Measurements from ENCODE around the gene RLN3.
A peak's percentile ranks its signal among the peaks of the same experiment; 100 is the strongest.

RLN3 gene

DNA sequence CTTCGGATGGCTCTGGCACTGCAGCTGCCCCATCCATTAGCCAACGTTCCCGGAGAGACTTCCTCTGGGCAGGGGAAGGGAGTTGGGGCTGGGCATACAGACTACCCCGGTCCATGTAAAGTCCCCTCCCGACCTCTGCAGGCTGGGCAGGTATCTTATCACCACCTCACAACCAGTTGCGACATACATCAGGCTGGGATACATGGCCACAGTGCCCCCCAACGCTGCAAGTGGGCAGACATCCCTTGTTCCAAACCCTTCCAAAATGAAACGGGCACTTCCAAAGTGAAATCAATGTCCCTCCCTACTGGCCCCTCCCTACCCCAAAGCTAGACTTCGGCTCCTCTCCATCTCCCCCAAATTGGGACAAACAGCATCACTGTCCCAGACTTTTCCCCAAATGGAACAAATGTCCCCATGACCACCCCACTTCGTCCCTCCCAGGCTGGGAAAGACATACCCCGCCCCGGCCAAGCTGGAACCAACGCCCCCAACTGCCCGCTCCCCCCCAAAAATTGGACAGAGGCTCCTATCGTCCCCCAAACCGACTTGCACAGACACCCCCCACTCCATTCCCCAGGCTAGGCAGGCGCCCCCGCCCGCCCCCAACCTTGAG lies 28.9 kb downstream of the RLN3 start:
- H3K4me1 ChIP-seq (ENCODE audit: control insufficient read depth, insufficient read depth, low read length): peaks cover 5% of the 10 kb centered on the region; the same call in 1 of the 2 replicates
- no peaks in the 10 kb centered on the region for H3K9me3 ChIP-seq (ENCODE audit: control insufficient read depth, insufficient read depth, low read depth, low read length)
- H3K27ac ChIP-seq (ENCODE audit: low read depth, low read length): no peak overlapping the region
- H3K4me3 ChIP-seq (ENCODE audit: low read depth, low read length): peak overlapping the region; percentile 61
- peaks cover 6% of the 10 kb centered on the region; the same call in 1 of the 2 replicates for H3K36me3 ChIP-seq (ENCODE audit: control insufficient read depth, insufficient read depth, low read length)
- no peak overlapping the region for H3K9ac ChIP-seq (ENCODE audit: low read length)
- H3K27me3 ChIP-seq (ENCODE audit: control insufficient read depth, insufficient read depth, low read length): peaks cover 22% of the 10 kb centered on the region

DNA sequence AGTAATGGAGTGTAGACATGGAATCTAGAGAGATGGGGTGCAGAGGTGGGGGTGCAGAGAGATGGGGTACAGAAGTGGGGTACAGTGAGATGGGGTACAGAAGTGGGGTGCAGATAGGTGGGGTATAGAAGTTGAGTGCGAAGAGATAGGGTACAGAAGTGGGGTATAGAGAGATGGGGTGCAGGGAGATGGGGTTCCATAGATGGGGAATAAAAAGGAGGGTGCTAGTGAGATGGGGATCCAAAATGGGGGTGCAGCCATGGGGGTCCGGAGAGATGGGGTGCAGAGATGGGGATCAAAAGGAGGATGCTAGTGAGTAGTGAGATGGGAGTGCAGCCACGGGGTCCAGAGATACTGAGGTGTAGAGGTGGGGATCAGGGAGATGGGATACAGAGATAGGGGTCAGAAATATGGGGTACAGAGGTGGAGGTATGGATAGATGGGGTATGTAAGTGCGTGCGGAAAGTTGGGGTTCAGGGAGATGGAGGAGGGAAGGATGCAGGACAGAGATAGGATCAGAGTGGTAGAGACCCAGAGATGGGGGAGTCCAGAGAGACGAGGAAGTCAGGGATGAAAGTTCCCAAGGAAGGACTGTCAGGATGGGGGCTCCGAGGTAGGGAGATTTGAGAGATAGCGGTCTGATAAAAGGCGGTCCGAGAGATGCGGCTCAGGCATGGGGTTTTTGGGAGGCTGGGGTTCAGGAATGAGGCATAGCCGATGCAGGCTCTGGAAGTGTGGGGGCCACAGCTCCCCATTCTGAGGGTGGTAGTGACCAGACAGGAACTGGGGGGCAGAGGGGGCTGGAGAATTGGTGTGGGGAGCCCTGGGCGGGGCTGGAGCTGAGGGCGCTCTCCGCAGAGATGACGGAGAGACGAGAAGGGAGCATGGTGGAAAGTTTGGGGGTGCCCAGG lies 30.5 kb downstream of the RLN3 start:
- peaks cover 22% of the 10 kb centered on the region for H3K27me3 ChIP-seq (ENCODE audit: control insufficient read depth, insufficient read depth, low read length)
- no peaks in the 10 kb centered on the region for H3K9me3 ChIP-seq (ENCODE audit: control insufficient read depth, insufficient read depth, low read depth, low read length)
- H3K9ac ChIP-seq (ENCODE audit: low read length): no peak overlapping the region
- peak overlapping the region; percentile 65 for H3K4me3 ChIP-seq (ENCODE audit: low read depth, low read length)
- H3K4me1 ChIP-seq (ENCODE audit: control insufficient read depth, insufficient read depth, low read length): peaks cover 5% of the 10 kb centered on the region; the same call in 1 of the 2 replicates
- H3K27ac ChIP-seq (ENCODE audit: low read depth, low read length): no peak overlapping the region
- H3K36me3 ChIP-seq (ENCODE audit: control insufficient read depth, insufficient read depth, low read length): no peaks in the 10 kb centered on the region

DNA sequence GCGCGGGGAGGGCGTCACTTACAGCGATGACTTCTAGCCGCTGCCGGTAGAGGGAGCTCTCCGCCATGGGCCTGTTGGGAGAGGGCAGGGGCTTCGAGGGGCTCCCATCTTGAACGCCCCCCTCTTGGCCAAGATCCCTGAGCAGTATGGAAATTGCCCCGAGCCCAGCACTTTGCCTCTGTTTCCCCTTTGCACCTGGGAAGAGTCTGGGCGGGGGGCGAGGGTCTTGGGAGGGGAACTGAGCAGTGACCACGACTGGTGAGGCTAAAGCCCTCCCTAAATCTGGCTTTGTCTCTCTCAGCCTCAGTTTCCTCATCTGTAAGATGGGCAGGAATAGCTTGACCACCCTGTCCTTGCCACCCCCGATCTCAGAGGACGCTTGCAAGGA lies 31.1 kb downstream of the RLN3 start:
- no peak overlapping the region for H3K4me3 ChIP-seq (ENCODE audit: low read depth, low read length)
- H3K9ac ChIP-seq (ENCODE audit: low read length): no peak overlapping the region
- no peak overlapping the region for H3K27ac ChIP-seq (ENCODE audit: low read depth, low read length)
- peaks cover 5% of the 10 kb centered on the region; the same call in 1 of the 2 replicates for H3K4me1 ChIP-seq (ENCODE audit: control insufficient read depth, insufficient read depth, low read length)
- H3K9me3 ChIP-seq (ENCODE audit: control insufficient read depth, insufficient read depth, low read depth, low read length): no peaks in the 10 kb centered on the region
- peaks cover 22% of the 10 kb centered on the region for H3K27me3 ChIP-seq (ENCODE audit: control insufficient read depth, insufficient read depth, low read length)
- H3K36me3 ChIP-seq (ENCODE audit: control insufficient read depth, insufficient read depth, low read length): no peaks in the 10 kb centered on the region

DNA sequence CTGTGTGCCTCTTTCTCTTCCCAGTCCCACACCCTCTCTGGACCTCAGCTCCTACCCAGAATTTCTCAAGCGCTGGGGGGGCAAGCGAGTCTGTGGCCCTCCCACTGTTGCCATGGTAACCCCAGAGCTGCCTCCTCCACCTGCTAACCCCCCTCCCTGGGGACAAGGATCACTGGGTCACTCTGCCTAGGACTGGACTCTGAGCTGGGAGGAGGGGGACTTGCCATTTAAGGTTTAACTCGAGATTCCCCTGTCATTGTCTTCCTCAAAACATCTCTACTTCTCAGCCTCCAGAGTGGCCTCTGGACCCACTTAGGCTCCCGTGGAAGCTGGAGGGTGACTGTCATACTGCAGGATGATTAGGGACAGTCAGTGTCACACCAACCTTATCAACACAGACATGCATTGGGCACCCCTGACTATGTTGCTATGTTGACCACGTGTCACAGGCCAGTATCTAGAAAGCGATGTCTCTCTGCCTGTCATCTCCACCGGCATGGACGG lies 31.8 kb downstream of the RLN3 start:
- Histone ChIP-seq H3K4me3 (ENCODE audit: low read depth, low read length) (no peak overlapping the region), H3K27me3 (ENCODE audit: control insufficient read depth, insufficient read depth, low read length) (peaks cover 22% of the 10 kb centered on the region), H3K27ac (ENCODE audit: low read depth, low read length) (no peak overlapping the region), H3K9ac (ENCODE audit: low read length) (no peak overlapping the region), H3K36me3 (ENCODE audit: control insufficient read depth, insufficient read depth, low read length) (no peaks in the 10 kb centered on the region), H3K4me1 (ENCODE audit: control insufficient read depth, insufficient read depth, low read length) (peaks cover 5% of the 10 kb centered on the region; the same call in 1 of the 2 replicates), H3K9me3 (ENCODE audit: control insufficient read depth, insufficient read depth, low read depth, low read length) (no peaks in the 10 kb centered on the region)

DNA sequence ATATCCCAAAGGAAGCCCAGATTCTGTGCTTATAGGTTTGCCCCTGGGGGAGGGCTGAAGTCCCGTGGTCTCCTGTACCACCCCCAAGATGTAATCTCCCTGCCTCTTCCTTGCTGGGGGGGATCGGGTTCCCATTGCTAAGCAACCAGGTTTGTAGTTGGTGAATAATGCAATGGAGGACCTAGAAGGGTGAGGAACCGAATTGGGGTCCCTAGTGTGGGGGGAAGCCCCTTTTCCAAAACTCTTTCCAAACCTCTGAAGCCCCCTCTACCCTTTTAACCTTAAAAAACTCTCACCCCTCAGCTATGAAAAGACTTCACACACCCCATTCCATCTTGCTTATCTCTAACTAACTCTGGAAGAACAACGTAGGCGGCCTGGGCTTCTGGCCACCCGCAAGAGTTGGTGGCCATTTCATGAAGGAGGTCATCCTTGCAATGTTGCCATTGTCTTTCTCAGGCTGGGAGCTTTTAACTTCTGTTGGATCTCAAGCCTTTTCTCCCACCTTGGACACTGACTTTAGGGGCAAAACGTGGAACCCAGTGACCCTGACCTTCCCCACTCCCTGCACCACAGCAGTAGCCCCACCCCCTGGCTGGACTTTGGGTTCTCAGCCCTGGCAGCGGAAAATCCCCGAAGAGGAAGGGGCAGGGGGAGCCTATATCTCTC lies 33.3 kb downstream of the RLN3 start:
- H3K27ac ChIP-seq (ENCODE audit: low read depth, low read length): no peak overlapping the region
- H3K4me3 ChIP-seq (ENCODE audit: low read depth, low read length): no peak overlapping the region
- no peaks in the 10 kb centered on the region for H3K36me3 ChIP-seq (ENCODE audit: control insufficient read depth, insufficient read depth, low read length)
- H3K27me3 ChIP-seq (ENCODE audit: control insufficient read depth, insufficient read depth, low read length): peaks cover 22% of the 10 kb centered on the region
- no peaks in the 10 kb centered on the region for H3K9me3 ChIP-seq (ENCODE audit: control insufficient read depth, insufficient read depth, low read depth, low read length)
- H3K4me1 ChIP-seq (ENCODE audit: control insufficient read depth, insufficient read depth, low read length): peaks cover 5% of the 10 kb centered on the region; the same call in 1 of the 2 replicates
- no peak overlapping the region for H3K9ac ChIP-seq (ENCODE audit: low read length)

DNA sequence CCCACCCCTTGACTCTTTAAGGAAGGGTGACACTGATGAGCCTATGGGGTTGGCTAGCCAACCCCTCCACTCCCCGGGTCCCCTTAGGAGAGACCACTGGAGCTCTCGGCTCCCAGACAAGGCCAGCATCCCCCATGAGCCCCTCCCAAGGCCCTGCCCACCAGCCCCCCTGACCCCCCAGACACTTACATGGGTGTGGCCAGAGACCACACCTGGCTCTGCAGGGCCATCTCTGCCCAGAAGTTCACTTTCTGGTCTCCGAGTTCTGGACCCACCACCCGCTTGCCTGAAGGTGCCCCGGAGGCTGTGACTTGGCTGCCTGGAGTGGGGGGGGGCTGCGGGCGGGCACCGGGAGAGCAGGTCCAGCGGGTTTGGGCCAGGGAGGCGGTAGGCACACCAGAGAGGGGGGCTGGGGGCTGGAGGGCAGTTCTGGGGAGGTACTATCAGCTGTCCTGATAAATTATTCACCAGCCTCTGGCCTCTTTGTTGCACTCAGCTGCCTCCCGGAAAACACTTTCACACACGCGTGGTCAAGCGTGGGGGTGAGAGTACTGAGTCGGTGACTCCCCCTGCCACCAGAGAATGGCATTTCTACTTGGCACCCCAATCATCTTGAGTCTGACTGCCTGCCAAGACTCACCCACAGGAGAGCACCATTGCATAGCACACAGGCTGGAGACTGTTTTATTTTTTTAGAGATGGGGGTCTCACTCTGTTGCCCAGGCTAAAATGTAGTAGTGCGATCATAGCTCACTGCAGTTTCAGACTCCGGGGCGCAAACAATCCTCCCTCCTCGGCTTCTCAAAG lies 34.0 kb downstream of the RLN3 start, which contains the start of gene PALM3:
PALM3 (minus strand) TSS at position 326 of the 807 bp plus-strand sequence; CDS start at position 230, 96 bp downstream.
- Histone ChIP-seq H3K27ac (ENCODE audit: low read depth, low read length) (no peak within 1 kb of the TSS), H3K27me3 (ENCODE audit: control insufficient read depth, insufficient read depth, low read length) (peaks cover 22% of the 10 kb centered on the region)

DNA sequence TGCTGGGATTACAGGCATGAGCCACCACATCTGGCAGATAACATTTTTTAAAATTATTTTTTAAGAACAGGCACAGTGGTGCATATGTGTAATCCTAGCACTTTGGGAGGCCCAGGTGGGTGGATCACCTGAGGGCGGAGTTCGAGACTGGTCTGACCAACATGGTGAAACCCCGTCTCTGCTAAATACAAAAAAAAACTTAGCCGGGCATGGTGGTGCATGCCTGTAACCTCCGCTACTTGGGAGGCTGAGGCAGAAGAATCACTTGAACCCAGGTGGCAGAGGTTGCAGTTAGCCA lies 34.6 kb downstream of the RLN3 start:
- Histone ChIP-seq H3K27me3 (ENCODE audit: control insufficient read depth, insufficient read depth, low read length) (peaks cover 22% of the 10 kb centered on the region), H3K9ac (ENCODE audit: low read length) (no peak overlapping the region), H3K36me3 (ENCODE audit: control insufficient read depth, insufficient read depth, low read length) (no peaks in the 10 kb centered on the region), H3K9me3 (ENCODE audit: control insufficient read depth, insufficient read depth, low read depth, low read length) (no peaks in the 10 kb centered on the region), H3K4me3 (ENCODE audit: low read depth, low read length) (no peak overlapping the region), H3K27ac (ENCODE audit: low read depth, low read length) (no peak overlapping the region), H3K4me1 (ENCODE audit: control insufficient read depth, insufficient read depth, low read length) (peaks cover 5% of the 10 kb centered on the region; the same call in 1 of the 2 replicates)

More for the DNA sequence above, 34.0 kb downstream of the RLN3 start, which contains the start of gene PALM3:
- no peak within 1 kb of the TSS for H3K9ac ChIP-seq (ENCODE audit: low read length)
- no peaks in the 10 kb centered on the region for H3K36me3 ChIP-seq (ENCODE audit: control insufficient read depth, insufficient read depth, low read length)
- no peak within 1 kb of the TSS for H3K4me3 ChIP-seq (ENCODE audit: low read depth, low read length)
- H3K4me1 ChIP-seq (ENCODE audit: control insufficient read depth, insufficient read depth, low read length): peaks cover 5% of the 10 kb centered on the region; the same call in 1 of the 2 replicates
- H3K9me3 ChIP-seq (ENCODE audit: control insufficient read depth, insufficient read depth, low read depth, low read length): no peaks in the 10 kb centered on the region

DNA sequence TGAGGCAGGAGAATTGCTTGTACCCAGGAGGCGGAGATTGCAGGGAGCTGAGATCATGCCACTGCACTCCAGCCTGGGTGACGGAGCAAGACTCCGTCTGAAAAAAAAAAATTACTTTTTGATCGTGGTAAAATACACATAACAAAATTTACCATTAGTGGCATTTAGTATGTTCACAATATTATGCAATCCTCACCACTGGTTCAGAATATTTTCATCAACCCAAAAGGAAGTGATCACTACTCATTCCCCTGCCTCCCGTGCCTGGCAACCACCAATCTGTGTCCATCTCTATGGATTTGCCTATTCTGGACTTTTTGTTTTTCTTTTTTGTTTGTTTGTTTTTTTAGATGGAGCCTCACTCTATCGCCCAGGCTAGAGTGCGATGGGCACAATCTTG lies 35.2 kb downstream of the RLN3 start:
- H3K27ac ChIP-seq (ENCODE audit: low read depth, low read length): no peak overlapping the region
- no peaks in the 10 kb centered on the region for H3K36me3 ChIP-seq (ENCODE audit: control insufficient read depth, insufficient read depth, low read length)
- H3K4me1 ChIP-seq (ENCODE audit: control insufficient read depth, insufficient read depth, low read length): peaks cover 4% of the 10 kb centered on the region; the same call in 1 of the 2 replicates
- no peaks in the 10 kb centered on the region for H3K9me3 ChIP-seq (ENCODE audit: control insufficient read depth, insufficient read depth, low read depth, low read length)
- peaks cover 19% of the 10 kb centered on the region for H3K27me3 ChIP-seq (ENCODE audit: control insufficient read depth, insufficient read depth, low read length)
- H3K4me3 ChIP-seq (ENCODE audit: low read depth, low read length): no peak overlapping the region
- H3K9ac ChIP-seq (ENCODE audit: low read length): no peak overlapping the region

DNA sequence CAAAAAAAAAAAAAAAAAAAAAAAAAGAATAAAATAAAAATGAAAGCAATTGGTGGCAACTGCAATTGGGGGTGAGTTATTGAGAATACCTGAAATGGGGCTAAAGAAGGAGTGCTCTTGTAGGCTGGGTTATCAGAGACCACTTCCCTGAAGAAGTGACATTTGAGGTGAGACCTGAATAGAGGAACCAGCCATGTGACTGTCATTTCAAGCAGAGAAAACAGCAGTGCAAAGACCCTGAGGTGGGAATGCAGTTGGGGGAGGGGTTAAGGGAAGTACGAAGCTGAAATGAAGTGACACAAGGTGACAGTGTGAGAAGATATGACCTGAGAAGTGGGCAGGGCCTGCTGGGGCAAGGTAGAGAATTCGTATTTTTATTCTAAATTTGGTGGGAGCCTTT lies 38.2 kb downstream of the RLN3 start:
- Histone ChIP-seq H3K9me3 (ENCODE audit: control insufficient read depth, insufficient read depth, low read depth, low read length) (no peaks in the 10 kb centered on the region), H3K4me1 (ENCODE audit: control insufficient read depth, insufficient read depth, low read length) (no peaks in the 10 kb centered on the region), H3K9ac (ENCODE audit: low read length) (no peak overlapping the region), H3K27me3 (ENCODE audit: control insufficient read depth, insufficient read depth, low read length) (peaks cover 8% of the 10 kb centered on the region), H3K36me3 (ENCODE audit: control insufficient read depth, insufficient read depth, low read length) (no peaks in the 10 kb centered on the region), H3K4me3 (ENCODE audit: low read depth, low read length) (no peak overlapping the region), H3K27ac (ENCODE audit: low read depth, low read length) (no peak overlapping the region)

DNA sequence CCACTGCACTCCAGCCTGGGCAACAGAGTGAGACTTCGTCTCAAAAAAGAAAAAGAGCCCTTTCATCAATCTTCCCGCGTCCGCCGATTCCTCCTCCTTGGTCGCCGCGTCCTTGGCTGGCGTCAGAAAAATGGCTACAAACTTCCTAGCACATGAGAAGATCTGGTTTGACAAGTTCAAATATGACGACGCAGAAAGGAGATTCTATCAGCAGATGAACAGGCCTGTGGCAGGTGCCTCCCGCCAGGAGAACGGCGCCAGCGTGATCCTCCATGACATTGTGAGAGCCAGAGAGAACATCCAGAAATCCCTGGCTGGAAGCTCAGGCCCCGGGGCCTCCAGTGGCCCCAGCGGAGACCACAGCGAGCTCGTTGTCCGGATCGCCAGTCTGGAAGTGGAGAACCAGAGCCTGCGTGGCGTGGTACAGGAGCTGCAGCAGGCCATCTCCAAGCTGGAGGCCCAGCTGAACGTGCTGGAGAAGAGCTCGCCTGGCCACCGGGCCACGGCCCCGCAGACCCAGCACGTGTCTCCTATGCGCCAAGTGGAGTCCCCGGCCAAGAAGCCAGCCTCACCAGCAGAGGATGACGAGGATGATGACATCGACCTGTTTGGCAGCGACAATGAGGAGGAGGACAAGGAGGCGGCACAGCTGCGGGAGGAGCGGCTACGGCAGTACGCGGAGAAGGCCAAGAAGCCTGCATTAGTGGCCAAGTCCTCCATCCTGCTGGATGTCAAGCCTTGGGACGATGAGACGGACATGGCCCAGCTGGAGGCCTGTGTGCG lies 42.5 kb downstream of the RLN3 start:
- Histone ChIP-seq H3K36me3 (ENCODE audit: control insufficient read depth, insufficient read depth, low read length) (no peaks in the 10 kb centered on the region), H3K4me1 (ENCODE audit: control insufficient read depth, insufficient read depth, low read length) (peaks cover 19% of the 10 kb centered on the region; the same call in 1 of the 2 replicates), H3K27ac (ENCODE audit: low read depth, low read length) (no peak overlapping the region), H3K4me3 (ENCODE audit: low read depth, low read length) (no peak overlapping the region), H3K27me3 (ENCODE audit: control insufficient read depth, insufficient read depth, low read length) (peaks cover 41% of the 10 kb centered on the region), H3K9ac (ENCODE audit: low read length) (no peak overlapping the region), H3K9me3 (ENCODE audit: control insufficient read depth, insufficient read depth, low read depth, low read length) (no peaks in the 10 kb centered on the region)

Data from HUES6 (cell line).